Hepatocyte (in vitro differentiated cells): ENCODE data around the gene RGL3.

ENCODE experiments used
- EZH2 ChIP-seq: fragments of 200-600 bp; sonication (generic); IDR thresholded peaks from 2 replicates; pipeline ENCODE4 v1.6.1; 2016; ENCODE audit warnings: antibody characterized with exemption, mild to moderate bottlenecking, borderline replicate concordance
- TF ChIP-seq, protein P1 (sequence below): fragments of 200-600 bp; sonication (generic); IDR thresholded peaks from 2 replicates; pipeline ENCODE4 v1.5.1; 2016; ENCODE audit warnings: antibody characterized with exemption, mild to moderate bottlenecking; ENCODE audit not compliant: poor library complexity

DNA sequence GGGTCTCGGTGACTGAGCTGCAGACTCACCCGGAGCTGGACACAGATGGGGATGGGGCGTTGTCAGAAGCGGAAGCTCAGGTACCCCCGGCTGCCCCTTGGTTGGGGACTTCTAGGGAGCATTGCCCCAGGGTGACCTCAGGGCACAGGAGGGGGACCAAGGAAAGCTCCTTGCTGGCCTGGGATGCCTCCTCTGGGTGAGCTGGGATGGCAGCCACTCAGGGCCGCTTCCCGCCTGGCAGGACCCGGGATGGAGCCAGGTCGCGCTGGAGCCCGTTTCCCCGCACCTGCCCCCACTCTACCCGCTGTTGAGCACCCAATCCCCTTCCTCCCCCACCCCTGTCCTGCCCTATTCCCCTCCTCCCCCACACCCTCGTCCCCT is 27.1 kb upstream of the RGL3 start:
- TF ChIP-seq, protein P1, sequence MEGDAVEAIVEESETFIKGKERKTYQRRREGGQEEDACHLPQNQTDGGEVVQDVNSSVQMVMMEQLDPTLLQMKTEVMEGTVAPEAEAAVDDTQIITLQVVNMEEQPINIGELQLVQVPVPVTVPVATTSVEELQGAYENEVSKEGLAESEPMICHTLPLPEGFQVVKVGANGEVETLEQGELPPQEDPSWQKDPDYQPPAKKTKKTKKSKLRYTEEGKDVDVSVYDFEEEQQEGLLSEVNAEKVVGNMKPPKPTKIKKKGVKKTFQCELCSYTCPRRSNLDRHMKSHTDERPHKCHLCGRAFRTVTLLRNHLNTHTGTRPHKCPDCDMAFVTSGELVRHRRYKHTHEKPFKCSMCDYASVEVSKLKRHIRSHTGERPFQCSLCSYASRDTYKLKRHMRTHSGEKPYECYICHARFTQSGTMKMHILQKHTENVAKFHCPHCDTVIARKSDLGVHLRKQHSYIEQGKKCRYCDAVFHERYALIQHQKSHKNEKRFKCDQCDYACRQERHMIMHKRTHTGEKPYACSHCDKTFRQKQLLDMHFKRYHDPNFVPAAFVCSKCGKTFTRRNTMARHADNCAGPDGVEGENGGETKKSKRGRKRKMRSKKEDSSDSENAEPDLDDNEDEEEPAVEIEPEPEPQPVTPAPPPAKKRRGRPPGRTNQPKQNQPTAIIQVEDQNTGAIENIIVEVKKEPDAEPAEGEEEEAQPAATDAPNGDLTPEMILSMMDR = no peak
- no peak for TF ChIP-seq EZH2
